Body of pancreas (tissue), 4 donors: ENCODE data around the gene REXO1. TPM values are rescaled to one million over a fixed set of nuclear protein-coding genes. Genes with fewer than 3 reads are reported as not detected.
"Not testable (repeated sequence)": the region's sequence is repeated elsewhere in the genome, so short reads cannot be mapped to it uniquely, and the experiment has no call there.

Experiments used
- ATAC-seq: fragments of 150-250 bp; one replicate; pipeline ENCODE4 v1.9.1; 2016
- DNase-seq, 4 donors: peaks; one replicate each; pipeline ENCODE4 v3.0.0-alpha.2; 2019
- H3K27ac ChIP-seq, 4 donors: fragments of 200-600 bp; sonication (generic); 1 replicate in 3 of 4; 2 replicates in 1 of 4; pipeline versions ENCODE4 v1.5.1 to v1.6.1; 2016 to 2019; ENCODE audit warnings: mild to moderate bottlenecking in 1 of 4, mixed read lengths in 1 of 4, moderate library complexity in 1 of 4
- H3K27me3 ChIP-seq, 2 donors: fragments of 200-600 bp; sonication (generic); one replicate each; pipeline ENCODE4 v1.6.0; 2016; ENCODE audit warnings: mild to moderate bottlenecking in 1 of 2
- H3K36me3 ChIP-seq, 2 donors: fragments of 200-600 bp; sonication (generic); replicated peaks in 1 of 2; 2 replicates each; pipeline ENCODE4 v1.5.1; 2016; ENCODE audit warnings: low read depth in 2 of 2; ENCODE audit not compliant: insufficient read depth in 1 of 2
- H3K4me1 ChIP-seq: fragments of 200-600 bp; sonication (generic); one replicate; pipeline ENCODE4 v1.6.0; 2016
- H3K4me3 ChIP-seq, 2 donors: fragments of 200-600 bp; sonication (generic); 1 replicate in 1 of 2; 2 replicates in 1 of 2; pipeline ENCODE4 v1.5.1; 2016 to 2019
- H3K9me3 ChIP-seq, 3 donors: fragments of 200-600 bp; sonication (generic); 1 replicate in 2 of 3; 2 replicates in 1 of 3; pipeline ENCODE4 v1.5.1; 2016
- CTCF ChIP-seq, 7 experiments: fragments of 450-650 bp in 4 of 7; fragments of 200-600 bp in 3 of 7; sonication (generic) in 3 of 7; IDR thresholded peaks; one replicate each; pipeline ENCODE4 v1.5.1; 2016 to 2019; ENCODE audit warnings: antibody characterized with exemption in 7 of 7
- POLR2A ChIP-seq, 3 donors: fragments of 450-650 bp; IDR thresholded peaks; one replicate each; pipeline ENCODE4 v1.6.1; 2016; ENCODE audit warnings: antibody characterized with exemption in 3 of 3, mild to moderate bottlenecking in 2 of 3
- WGBS, 2 donors: methylation state at CpG; one replicate each; pipeline ENCODE4 v1.1.5; 2017; 5-methylcytosine and 5-hydroxymethylcytosine counted together
- intact Hi-C: fragments of 100-400 bp; cut with DNase I; formaldehyde crosslinking; loops from one replicate; pipeline ENCODE4 v1.15.1; 2023
- total RNA-seq, 2 donors: library from RNA; depleted of rRNA; stranded (reverse); fragments of >200 nt; gene quantifications; one replicate each; pipeline ENCODE4 v1.1.0, GENCODE V29; 2016

REXO1 gene
- total RNA-seq, 2 donors from 2014 or later = 16.6 to 19.8 TPM

- TF ChIP-seq POLR2A (IDR thresholded peaks at IDR 0.05) = no peak
- no peak for TF ChIP-seq CTCF (IDR thresholded peaks at IDR 0.05)
- intact Hi-C loops = no loop called here
- whole genome bisulfite sequencing, 2 donors = 74 to 86% methylated on average over 19 to 24 of the region's 24 CpGs
- Histone ChIP-seq H3K4me1 (no peaks in the 10 kb centered on the region), H3K27me3 (no peaks in the 10 kb centered on the region), H3K9me3 (no peaks in the 10 kb centered on the region), H3K4me3 (no peak overlapping the region), H3K27ac (no peak overlapping the region), H3K36me3 (no peaks in the 10 kb centered on the region)
- no peak for DNase-seq
- no peak for ATAC-seq
Measured at GRCh38 chr19:1805401-1806183, 42.7 kb downstream of the REXO1 start.

DNA sequence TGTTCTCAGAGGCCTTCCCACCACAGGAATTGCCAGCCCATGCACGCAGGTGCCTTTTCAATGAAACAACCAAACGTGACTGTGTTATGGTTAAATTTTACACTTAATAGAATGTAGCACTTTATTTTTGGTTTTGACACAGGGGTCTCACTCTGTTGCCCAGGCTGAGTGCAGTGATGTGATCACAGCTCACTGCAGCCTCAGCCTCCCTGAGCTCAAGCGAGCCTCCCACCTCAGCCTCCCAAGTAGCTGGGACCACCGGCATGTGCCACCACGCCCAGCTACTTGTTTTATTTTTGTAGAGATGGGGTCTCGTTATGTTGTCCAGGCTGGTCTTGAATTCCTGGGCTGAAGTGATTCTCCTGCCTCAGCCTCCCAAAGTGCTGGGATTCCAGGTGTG lies 43.4 kb downstream of the REXO1 start:
- no peak for ATAC-seq
- no peaks in the 10 kb centered on the region for H3K27me3 ChIP-seq
- no peak overlapping the region for H3K27ac ChIP-seq
- H3K36me3 ChIP-seq = no peaks in the 10 kb centered on the region
- H3K4me1 ChIP-seq = no peaks in the 10 kb centered on the region
- no peaks in the 10 kb centered on the region for H3K9me3 ChIP-seq
- WGBS, 2 donors = 89% methylated on average over 6 of the region's 6 CpGs
- no peak for TF ChIP-seq POLR2A (IDR thresholded peaks at IDR 0.05)
- no peak for TF ChIP-seq CTCF (IDR thresholded peaks at IDR 0.05)
- intact Hi-C loops = no loop called here
- no peak overlapping the region for H3K4me3 ChIP-seq
- DNase-seq = no peak

DNA sequence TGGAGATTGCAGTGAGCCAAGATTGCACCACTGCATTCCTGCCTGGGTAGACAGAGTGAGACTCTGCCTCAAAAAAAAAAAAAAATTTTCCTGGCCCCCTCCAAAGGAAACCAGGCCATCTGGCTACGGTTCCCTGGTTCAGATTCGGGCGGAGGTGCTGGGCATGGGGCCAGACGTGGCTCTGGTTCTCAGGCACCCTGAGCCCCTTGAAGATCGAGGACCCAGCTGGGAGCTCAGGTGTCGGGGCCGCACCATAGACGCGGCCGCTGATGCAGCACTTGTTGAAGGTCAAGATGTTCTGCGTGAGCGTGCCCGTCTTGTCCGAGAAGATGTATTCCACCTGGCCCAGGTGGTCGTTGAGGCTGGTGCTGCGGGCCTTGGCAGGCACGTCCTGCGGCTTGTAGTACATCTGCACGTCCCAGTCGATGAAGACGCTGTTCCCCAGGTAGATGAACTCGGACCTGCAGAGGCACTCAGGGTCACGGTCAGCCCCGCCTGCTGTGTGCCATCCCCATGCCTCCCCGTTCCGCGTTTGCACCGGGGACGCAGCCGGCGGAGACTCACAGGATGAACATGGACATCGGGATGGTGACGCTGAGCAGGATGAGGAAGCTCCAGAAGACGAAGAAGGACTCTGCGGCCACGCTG lies 48.5 kb downstream of the REXO1 start:
- peaks cover 0 to 12% of the 10 kb centered on the region in 2 donors for H3K27me3 ChIP-seq

GRCh38 chr19:1797313-1797712 lies 51.0 kb downstream of the REXO1 start:
- peaks cover 0 to 12% of the 10 kb centered on the region in 2 donors for H3K27me3 ChIP-seq
- DNase-seq, H3K27ac ChIP-seq, H3K9me3 ChIP-seq, ATAC-seq, H3K4me3 ChIP-seq, intact Hi-C loops, H3K36me3 ChIP-seq, H3K4me1 ChIP-seq: not testable (repeated sequence)
- 74 to 75% methylated on average over 7 of the region's 7 CpGs for WGBS, 2 donors

More for the DNA sequence above, 48.5 kb downstream of the REXO1 start:
- intact Hi-C loops = no loop called here
- no peaks in the 10 kb centered on the region for H3K36me3 ChIP-seq
- TF ChIP-seq POLR2A (IDR thresholded peaks at IDR 0.05) (no peak), CTCF (IDR thresholded peaks at IDR 0.05) (no peak)
- DNase-seq = no peak
- H3K9me3 ChIP-seq = no peaks in the 10 kb centered on the region
- peaks cover 5% of the 10 kb centered on the region for H3K4me1 ChIP-seq
- WGBS, 2 donors = 68 to 75% methylated on average over 27 to 31 of the region's 36 CpGs
- no peak overlapping the region for H3K27ac ChIP-seq
- ATAC-seq = no peak
- H3K4me3 ChIP-seq = no peak overlapping the region

DNA sequence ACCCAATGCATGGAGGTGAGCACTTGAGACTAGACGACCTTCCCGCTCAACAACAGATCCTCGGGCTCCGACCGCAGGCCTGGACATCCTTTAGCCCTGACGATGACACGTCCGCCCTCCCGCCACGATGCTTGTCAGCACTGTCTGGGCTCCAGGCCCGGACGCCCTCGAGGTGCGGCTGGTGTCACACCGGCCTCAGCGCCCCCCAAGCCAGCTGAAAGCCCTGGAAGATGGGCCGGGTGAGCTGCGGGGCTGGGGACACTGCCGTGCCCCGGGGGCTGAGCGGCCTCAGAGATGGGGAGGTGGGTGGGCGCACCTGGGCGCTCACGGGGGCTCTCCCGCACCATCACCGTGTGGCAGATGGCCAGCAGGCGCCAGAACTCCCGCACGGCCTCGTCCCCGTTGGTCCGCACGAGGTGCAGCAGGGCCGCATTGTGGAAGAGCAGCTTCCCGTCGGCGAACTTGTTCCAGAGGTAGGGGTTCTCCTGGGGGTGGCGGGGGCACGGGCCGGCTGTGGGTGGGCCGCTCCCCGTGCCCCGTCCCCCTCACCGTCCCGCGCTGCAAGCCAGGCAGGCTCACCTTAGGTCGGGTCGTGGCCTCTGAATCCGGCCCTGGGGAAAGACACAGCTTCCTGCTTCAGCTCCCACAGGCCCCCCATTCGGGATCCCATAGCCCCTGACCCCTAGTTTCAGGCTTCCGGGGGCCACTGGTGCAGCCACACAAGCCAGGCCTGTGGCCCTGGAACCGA lies 51.7 kb downstream of the REXO1 start:
- no peaks in the 10 kb centered on the region for H3K9me3 ChIP-seq
- ATAC-seq (no peak), DNase-seq (no peak)
- WGBS, 2 donors = 37 to 42% methylated on average over 2 to 38 of the region's 52 CpGs
- H3K27ac ChIP-seq = no peak overlapping the region
- intact Hi-C loops = no loop called here
- H3K4me3 ChIP-seq = no peak overlapping the region
- TF ChIP-seq CTCF (IDR thresholded peaks at IDR 0.05) (no peak), POLR2A (IDR thresholded peaks at IDR 0.05) (no peak)
- H3K27me3 ChIP-seq = peaks cover 0 to 12% of the 10 kb centered on the region in 2 donors
- peaks cover 5% of the 10 kb centered on the region for H3K4me1 ChIP-seq
- no peaks in the 10 kb centered on the region for H3K36me3 ChIP-seq
